VCaP (cell line): ENCODE measurements around the gene WDR91.

Source experiments
- H3K27ac ChIP-seq: fragments of 450-650 bp; 2 replicates; pipeline ENCODE4 v1.5.1; 2017
- TF ChIP-seq, protein P1 (sequence below): fragments of 450-650 bp; conservative IDR thresholded peaks from 2 replicates; pipeline ENCODE4 v1.5.1; 2017; ENCODE audit warnings: mild to moderate bottlenecking, moderate library complexity

The WDR91 gene

DNA sequence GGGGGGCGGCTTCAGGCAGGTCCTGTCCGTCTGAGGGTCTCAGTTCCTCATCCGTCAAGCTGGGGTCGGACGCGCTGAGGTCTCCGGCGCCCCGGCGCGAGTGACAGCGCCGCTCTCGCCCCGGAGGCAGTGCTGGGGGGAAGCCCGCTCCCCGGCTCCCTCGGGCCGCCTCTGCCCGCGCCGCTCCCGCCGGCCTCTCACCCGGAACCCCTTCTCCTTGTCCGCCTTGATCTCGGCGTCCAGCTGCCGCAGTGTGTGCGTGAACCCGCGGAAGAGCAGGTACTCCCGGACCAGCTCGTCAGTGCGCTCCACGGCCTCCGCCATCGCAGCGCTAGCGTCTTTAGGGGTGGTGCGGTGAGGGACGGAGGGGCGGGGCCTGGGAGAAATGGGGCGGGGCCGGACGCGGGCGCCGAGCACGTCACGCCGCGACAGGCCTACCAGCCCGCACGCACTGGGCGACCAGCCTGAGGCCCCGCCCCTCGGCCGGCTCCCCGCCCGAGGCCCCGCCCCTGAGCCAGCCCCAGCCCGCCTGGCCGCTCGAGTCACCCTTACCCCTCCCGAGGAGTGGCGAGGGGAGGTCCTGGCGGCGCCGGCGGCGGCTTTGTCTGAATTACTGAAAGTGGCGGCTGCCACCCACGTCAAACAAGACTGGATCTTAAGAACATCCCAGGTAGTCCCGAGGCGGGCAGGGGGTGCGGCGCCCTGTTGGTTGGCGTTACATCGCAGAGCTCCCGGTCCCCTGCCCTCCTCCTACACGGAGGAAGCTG is at the start of gene WDR91:
TSS of gene WDR91 (minus strand) at position 348 of the 767 bp plus-strand sequence. CDS start at position 324, 24 bp downstream.
- peak within 1 kb of the TSS; percentile 73 for H3K27ac ChIP-seq
- TF ChIP-seq, protein P1, sequence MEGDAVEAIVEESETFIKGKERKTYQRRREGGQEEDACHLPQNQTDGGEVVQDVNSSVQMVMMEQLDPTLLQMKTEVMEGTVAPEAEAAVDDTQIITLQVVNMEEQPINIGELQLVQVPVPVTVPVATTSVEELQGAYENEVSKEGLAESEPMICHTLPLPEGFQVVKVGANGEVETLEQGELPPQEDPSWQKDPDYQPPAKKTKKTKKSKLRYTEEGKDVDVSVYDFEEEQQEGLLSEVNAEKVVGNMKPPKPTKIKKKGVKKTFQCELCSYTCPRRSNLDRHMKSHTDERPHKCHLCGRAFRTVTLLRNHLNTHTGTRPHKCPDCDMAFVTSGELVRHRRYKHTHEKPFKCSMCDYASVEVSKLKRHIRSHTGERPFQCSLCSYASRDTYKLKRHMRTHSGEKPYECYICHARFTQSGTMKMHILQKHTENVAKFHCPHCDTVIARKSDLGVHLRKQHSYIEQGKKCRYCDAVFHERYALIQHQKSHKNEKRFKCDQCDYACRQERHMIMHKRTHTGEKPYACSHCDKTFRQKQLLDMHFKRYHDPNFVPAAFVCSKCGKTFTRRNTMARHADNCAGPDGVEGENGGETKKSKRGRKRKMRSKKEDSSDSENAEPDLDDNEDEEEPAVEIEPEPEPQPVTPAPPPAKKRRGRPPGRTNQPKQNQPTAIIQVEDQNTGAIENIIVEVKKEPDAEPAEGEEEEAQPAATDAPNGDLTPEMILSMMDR = 0 out of 2 replicates have a peak, but pooled peaks have one; percentile 7

DNA sequence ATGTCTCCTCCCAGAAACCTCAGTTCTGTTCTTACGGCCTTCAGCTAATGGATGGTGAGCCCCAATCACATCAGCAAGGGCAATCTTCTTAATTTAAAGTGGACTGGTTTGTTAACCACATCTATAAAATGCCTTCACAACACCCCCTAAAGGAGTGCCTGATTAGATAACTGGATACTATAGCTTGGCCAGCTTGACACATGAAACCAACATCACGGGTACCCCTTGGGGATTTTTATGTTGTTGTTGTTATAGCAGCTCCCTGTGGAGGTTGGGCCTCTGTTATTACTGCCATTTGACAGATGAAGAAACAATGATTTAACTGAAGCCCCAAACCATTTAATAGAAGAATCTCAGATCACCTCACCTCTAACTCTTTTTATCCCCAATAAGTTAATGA is 49.1 kb upstream of the WDR91 start:
- H3K27ac ChIP-seq = no peak overlapping the region
- TF ChIP-seq, protein P1 = no peak

DNA sequence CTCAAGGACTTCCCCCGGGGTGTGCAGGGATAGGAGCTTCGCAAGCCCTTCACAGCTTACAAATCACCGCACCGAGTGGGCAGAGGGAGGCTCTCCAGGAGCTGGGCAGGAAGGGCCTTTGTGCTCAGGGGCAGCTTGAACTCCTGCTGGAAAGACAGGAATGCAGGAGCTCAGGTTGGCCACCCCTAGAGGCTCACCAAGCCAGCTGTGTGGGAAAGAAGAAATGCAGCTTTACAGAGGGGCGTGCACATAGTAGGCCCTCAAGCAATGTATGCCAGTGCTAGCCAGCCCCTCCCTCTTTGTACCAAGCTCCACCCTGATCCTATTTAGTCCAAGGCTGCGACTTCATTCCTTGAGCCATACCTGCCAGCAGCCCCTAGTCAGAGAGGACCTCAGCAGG is 48.4 kb upstream of the WDR91 start:
- H3K27ac ChIP-seq = no peak overlapping the region
- TF ChIP-seq, protein P1 = no peak

DNA sequence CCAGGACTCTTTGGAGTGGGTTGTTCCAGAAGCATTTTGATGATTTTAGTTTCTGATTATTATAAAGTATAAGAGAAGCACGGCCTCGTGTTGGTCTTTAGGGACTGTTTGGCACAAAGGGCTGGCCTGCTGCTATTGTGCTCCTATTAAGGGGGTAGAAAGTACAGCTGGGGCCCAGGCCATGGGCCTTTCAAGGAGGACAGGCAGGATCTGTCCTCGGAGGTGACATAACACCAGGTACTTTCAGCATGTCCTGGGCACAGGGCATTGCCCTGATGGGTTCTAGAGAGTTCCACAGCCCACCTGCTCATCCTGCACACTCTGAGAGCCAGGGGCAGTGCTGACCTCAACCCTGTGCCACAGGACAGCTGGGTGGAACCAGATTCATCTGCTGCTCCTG is 47.3 kb upstream of the WDR91 start:
- TF ChIP-seq, protein P1 = no peak
- no peak overlapping the region for H3K27ac ChIP-seq

DNA sequence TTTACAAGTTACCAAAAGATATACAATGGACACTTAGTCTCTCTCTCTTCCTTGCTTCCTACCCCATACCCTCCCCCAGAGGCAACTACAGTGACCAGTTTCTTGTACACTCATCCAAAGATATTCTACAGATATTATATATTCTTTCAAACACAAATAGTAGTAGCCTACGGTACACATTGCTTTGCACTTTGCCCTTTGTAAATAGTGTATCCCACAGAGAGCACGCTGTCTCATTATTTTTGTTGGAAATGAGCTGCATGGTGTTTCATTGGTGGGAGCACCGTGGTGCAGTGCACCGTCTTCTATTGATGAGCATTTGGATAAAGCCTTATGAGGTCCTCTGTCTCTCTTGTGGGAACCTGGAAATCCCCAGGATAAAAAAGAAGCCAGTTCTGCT is 46.5 kb upstream of the WDR91 start:
- H3K27ac ChIP-seq = no peak overlapping the region
- TF ChIP-seq, protein P1 = no peak

DNA sequence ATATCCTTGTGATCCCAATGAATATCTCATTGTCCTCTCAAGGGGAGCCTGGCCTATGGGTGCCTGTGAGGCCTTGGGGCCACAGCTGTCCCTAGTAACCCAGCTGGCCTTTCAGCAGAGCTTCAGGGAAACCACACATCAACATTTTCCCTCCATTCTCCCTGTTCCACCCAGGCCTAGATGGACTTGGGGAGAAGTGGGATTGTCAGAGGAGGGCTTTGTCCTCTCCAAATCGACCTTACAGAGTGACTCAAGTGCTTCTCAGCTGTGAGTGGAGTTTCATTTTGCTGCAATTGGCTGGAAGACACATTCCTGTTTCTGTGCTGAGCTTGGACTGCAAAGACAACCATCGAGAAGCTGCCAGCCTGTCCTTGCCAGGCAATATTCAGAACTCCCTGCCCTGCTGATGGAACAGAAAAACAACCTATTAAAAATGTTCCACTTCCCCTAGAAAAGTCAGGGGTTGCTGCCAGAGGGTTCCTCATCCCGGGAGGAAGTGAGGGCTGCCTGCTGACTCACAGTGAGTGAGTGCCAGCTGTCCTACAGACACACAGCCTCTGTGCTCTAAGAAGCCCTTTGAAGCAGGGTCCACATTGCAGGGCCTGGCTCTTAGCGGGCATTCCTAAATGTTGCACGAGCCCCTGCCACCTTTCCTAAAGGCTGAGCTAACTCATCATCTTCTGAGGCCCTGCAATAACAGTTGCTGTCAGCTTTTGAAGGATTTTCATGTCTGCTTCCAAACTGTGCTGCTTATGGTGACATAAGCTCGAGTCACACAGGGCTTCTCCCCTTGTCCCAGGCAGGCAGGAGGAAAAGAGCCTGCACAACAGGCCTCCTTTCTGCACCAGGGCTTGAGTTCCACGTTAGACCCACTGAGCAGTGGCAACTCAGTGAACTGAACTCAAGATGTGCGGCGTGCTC is 42.8 kb upstream of the WDR91 start:
- TF ChIP-seq, protein P1 = no peak
- H3K27ac ChIP-seq = peak overlapping the region; percentile 70
